Suppressor macrophage (primary cell): Measurements from ENCODE around the gene SYT6.

Experiments used
- DNase-seq, 4 experiments: peaks; one replicate each; pipeline ENCODE4 v3.0.0-alpha.2; 2020 to 2022

SYT6 gene

GRCh38 chr1:114154146-114154962 lies 685 bp upstream of the SYT6 start:
- peak in 2 of 4 experiments; percentile 20 to 29 for DNase-seq

- peak; percentile 49 to 80 (median 65) for DNase-seq
Measured at GRCh38 chr1:114152508-114153260, 985 bp downstream of the SYT6 start.

- DNase-seq = no peak
Measured at GRCh38 chr1:114152089-114152507, 1.6 kb downstream of the SYT6 start.

GRCh38 chr1:114150016-114150415 lies 3.7 kb downstream of the SYT6 start:
- DNase-seq = peak in 1 of 4 experiments; percentile 16

GRCh38 chr1:114149211-114149610 lies 4.5 kb downstream of the SYT6 start:
- DNase-seq = no peak

GRCh38 chr1:114145504-114146151 lies 8.0 kb downstream of the SYT6 start:
- no peak for DNase-seq

- DNase-seq = peak; percentile 37 to 56 (median 48)
Measured at GRCh38 chr1:114144016-114144415, 9.7 kb downstream of the SYT6 start.

GRCh38 chr1:114139540-114139939 lies 14.1 kb downstream of the SYT6 start:
- no peak for DNase-seq

GRCh38 chr1:114137497-114137896 lies 16.2 kb downstream of the SYT6 start:
- no peak for DNase-seq

- no peak for DNase-seq
Measured at GRCh38 chr1:114135786-114136185, 17.9 kb downstream of the SYT6 start.

GRCh38 chr1:114134518-114134917 lies 19.2 kb downstream of the SYT6 start:
- no peak for DNase-seq

GRCh38 chr1:114133129-114133528 lies 20.5 kb downstream of the SYT6 start:
- no peak for DNase-seq

GRCh38 chr1:114131526-114132220 lies 22.0 kb downstream of the SYT6 start:
- no peak for DNase-seq

- DNase-seq = peak; percentile 53 to 76 (median 72)
Measured at GRCh38 chr1:114130846-114131525, 22.7 kb downstream of the SYT6 start.

- DNase-seq = peak in 1 of 4 experiments; percentile 23
Measured at GRCh38 chr1:114130213-114130612, 23.5 kb downstream of the SYT6 start.

- no peak for DNase-seq
Measured at GRCh38 chr1:114128293-114128692, 25.4 kb downstream of the SYT6 start.

- peak; percentile 71 to 88 (median 84) for DNase-seq
Measured at GRCh38 chr1:114126261-114127095, 27.2 kb downstream of the SYT6 start.

GRCh38 chr1:114124644-114125043 lies 29.0 kb downstream of the SYT6 start:
- DNase-seq = no peak

GRCh38 chr1:114122941-114123618 lies 30.6 kb downstream of the SYT6 start:
- peak; percentile 83 to 95 (median 86) for DNase-seq

- DNase-seq = peak in 1 of 4 experiments; percentile 38
Measured at GRCh38 chr1:114118351-114118990, 35.2 kb downstream of the SYT6 start.
